ENCODE measurements around the gene DDX50. TPM values are rescaled to one million over a fixed set of nuclear protein-coding genes. Genes with fewer than 3 reads are reported as not detected.

DDX50 gene
- total RNA-seq, 1 experiment from 2014 or later: 44.4 TPM

DNA sequence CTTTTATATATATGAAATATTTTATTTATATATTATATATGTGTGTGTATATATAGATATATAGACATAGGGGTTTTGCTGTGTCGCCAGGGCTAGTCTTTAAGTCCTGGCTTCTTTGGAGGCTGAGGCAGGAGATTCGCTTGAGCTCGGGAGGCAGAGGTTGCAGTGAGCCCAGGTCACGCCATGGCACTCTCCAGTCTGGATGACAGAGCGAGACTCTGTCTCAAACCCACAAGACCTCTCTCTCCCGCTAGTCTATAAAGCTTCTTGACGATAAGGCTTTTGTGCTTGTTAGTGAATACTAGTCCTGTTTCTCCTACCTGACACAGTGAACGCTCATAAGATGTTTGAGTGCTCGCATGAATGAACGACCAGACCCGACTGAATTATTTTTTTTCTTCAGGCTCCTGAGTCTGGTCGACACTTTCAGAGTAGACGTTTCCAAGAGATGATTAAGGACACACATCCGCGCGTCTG is 54.3 kb downstream of the DDX50 start:
- DNase-seq: peak; percentile 28
- intact Hi-C loops (cut with micrococcal nuclease; ENCODE audit: unreplicated experiment): no loop called here
- no peak for TF ChIP-seq CTCF (IDR thresholded peaks at IDR 0.05; ENCODE audit: unreplicated experiment)
- CTCF ChIA-PET: interaction anchor here (0.8 to 1.6 kb wide), 3 partner anchors 19 to 257 kb away, joined by 3 to 4 read pairs (median 3); no protein-coding TSS in a partner anchor
- TSS peak; percentile 84 for BruUV-seq (replicated peaks)
- Mint-ChIP-seq H3K4me3 (ENCODE audit: low read depth, unreplicated experiment) (peak overlapping the region; percentile 99), H3K9me3 (ENCODE audit: low read depth, unreplicated experiment) (no peaks in the 10 kb centered on the region), H3K36me3 (ENCODE audit: insufficient read depth, unreplicated experiment) (peaks cover 51% of the 10 kb centered on the region), H3K4me1 (ENCODE audit: low read depth, unreplicated experiment) (peaks cover 20% of the 10 kb centered on the region), H3K27me3 (ENCODE audit: unreplicated experiment) (no peaks in the 10 kb centered on the region), H3K27ac (ENCODE audit: unreplicated experiment) (peak overlapping the region; percentile 100)

DNA sequence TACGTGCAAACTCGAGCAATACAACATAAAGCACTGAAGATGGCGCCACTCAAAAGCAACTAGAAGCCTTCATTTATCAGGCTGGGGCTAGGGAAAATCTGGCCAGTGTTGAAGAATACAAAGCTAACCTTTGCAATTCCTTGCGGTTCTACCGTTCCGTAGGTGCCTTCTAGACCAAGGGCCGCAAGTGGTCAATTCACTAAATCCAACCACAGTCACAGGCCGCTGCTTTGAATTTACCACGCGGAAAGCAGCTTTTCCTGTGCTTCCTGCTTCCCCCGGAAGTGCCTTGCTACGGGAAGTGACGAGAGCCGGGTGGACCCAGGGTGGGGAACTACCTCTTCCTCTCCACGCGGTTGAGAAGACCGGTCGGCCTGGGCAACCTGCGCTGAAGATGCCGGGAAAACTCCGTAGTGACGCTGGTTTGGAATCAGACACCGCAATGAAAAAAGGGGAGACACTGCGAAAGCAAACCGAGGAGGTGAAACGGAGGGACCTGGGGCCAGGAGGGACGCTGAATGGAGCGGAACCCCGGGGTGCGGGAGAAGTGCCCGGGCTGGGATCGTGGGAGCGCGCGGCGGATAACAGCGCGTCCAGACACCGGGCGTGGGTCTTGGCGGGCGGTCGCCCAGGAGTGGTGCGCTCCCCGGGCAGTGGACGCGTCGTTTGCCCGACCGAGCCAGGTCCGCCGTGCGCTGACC is 54.9 kb downstream of the DDX50 start, which contains the start of gene DDX21:
Gene DDX21, plus strand, starts transcription at position 339 of the 701 bp plus-strand sequence. Its CDS starts 56 bp downstream, at position 395.
- Mint-ChIP-seq H3K27me3 (ENCODE audit: unreplicated experiment) (no peaks in the 10 kb centered on the region), H3K27ac (ENCODE audit: unreplicated experiment) (peak within 1 kb of the TSS; percentile 100), H3K9me3 (ENCODE audit: low read depth, unreplicated experiment) (no peaks in the 10 kb centered on the region), H3K4me1 (ENCODE audit: low read depth, unreplicated experiment) (peaks cover 20% of the 10 kb centered on the region), H3K4me3 (ENCODE audit: low read depth, unreplicated experiment) (peak within 1 kb of the TSS; percentile 99), H3K36me3 (ENCODE audit: insufficient read depth, unreplicated experiment) (peaks cover 57% of the 10 kb centered on the region)
- intact Hi-C loops (cut with micrococcal nuclease; ENCODE audit: unreplicated experiment): no loop called here
- CTCF ChIA-PET: interaction anchor here (0.7 to 1.6 kb wide), 5 partner anchors 19 to 256 kb away, joined by 3 to 4 read pairs (median 3); partner anchors contain the start of gene CCAR1
- peak; percentile 80 for TF ChIP-seq CTCF (IDR thresholded peaks at IDR 0.05; ENCODE audit: unreplicated experiment)
- BruUV-seq (replicated peaks): no TSS peak
- DNase-seq: peak; percentile 91

- Mint-ChIP-seq H3K36me3 (ENCODE audit: insufficient read depth, unreplicated experiment) (peaks cover 67% of the 10 kb centered on the region), H3K4me1 (ENCODE audit: low read depth, unreplicated experiment) (peaks cover 28% of the 10 kb centered on the region), H3K27me3 (ENCODE audit: unreplicated experiment) (no peaks in the 10 kb centered on the region), H3K27ac (ENCODE audit: unreplicated experiment) (peak overlapping the region; percentile 100), H3K9me3 (ENCODE audit: low read depth, unreplicated experiment) (no peaks in the 10 kb centered on the region), H3K4me3 (ENCODE audit: low read depth, unreplicated experiment) (peak overlapping the region; percentile 99)
- DNase-seq: no peak
- intact Hi-C loops (cut with micrococcal nuclease; ENCODE audit: unreplicated experiment): no loop called here
- CTCF ChIA-PET: no interaction called here
- TF ChIP-seq CTCF (IDR thresholded peaks at IDR 0.05; ENCODE audit: unreplicated experiment): no peak
- BruUV-seq (replicated peaks): no TSS peak
These were observed 56.1 kb downstream of the DDX50 start for GRCh38 chr10:68957284-68957615.

GRCh38 chr10:68957654-68958053 is 56.5 kb downstream of the DDX50 start:
- Mint-ChIP-seq H3K27me3 (ENCODE audit: unreplicated experiment) (no peaks in the 10 kb centered on the region), H3K4me3 (ENCODE audit: low read depth, unreplicated experiment) (peak overlapping the region; percentile 99), H3K4me1 (ENCODE audit: low read depth, unreplicated experiment) (peaks cover 28% of the 10 kb centered on the region), H3K36me3 (ENCODE audit: insufficient read depth, unreplicated experiment) (peaks cover 71% of the 10 kb centered on the region), H3K27ac (ENCODE audit: unreplicated experiment) (peak overlapping the region; percentile 100), H3K9me3 (ENCODE audit: low read depth, unreplicated experiment) (no peaks in the 10 kb centered on the region)
- CTCF ChIA-PET: no interaction called here
- BruUV-seq (replicated peaks): no TSS peak
- intact Hi-C loops (cut with micrococcal nuclease; ENCODE audit: unreplicated experiment): no loop called here
- no peak for TF ChIP-seq CTCF (IDR thresholded peaks at IDR 0.05; ENCODE audit: unreplicated experiment)
- no peak for DNase-seq
